Medulla oblongata (tissue), 1 donor: ENCODE results near the gene CCDC9B.
A peak's percentile ranks its signal among the peaks of the same experiment; 100 is the strongest.

Experiments
- DNase-seq: peaks from one replicate; pipeline ENCODE4 v3.0.0-alpha.2; 2015; ENCODE audit errors: extremely low spot score

The CCDC9B gene

DNA sequence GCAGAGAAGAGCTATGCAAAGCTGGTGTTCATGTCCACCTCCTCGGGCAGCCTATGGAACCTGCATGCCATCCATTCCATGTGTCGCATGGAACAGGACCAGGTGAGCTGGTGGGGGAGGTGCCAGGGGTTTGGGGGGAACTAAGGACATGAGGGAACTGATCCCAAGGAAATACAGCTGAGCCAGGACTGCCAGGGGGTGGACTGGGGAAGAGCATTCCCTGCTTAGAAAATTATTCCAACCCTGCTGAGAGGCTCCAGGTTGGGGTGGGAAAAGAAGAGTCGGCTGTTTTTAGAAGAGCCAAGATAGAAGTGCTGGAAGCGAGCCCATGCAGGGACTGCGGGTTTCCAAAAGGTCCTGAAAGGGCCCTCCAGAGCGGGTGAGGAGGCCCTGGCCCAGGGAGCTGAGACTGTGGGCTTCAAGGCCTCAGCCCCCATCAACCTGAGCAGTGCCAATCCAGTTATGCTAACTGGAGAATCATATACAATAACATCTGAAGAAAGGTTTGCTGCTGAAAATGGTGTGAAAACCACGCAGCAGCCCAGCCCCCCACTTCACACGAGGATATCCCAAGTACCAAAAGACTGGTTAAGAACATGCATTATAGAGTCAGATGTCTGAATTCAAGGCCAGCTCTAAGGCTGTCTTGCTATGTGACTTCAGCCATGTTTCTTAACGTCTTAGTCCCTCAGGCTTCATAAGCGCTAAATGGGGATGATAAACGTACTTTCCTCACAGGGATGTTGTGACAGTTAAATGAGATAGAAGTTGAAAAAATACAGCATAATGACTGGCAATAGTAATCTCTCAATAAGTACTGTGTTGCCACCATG lies 25.1 kb upstream of the CCDC9B start:
- DNase-seq = no peak

DNA sequence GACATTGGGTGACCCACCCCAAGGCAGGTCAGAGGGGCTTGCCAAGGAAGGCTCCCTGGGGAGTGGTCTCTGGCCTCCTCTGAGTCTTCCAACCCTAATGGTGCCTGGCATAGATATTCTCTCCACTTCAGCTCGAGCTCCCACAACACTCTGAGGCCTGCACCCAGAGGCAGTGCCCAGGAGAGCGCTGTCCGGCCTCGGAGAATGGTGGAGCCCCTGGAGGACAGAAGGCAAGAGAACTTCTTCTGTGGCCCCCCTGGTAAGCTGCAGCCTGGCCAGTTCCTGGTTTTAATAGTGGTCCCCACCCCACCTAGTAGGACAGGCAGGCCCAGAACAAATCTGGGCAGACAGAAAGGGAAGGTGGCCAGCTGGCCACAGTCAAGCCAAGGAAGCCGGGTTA lies 24.3 kb upstream of the CCDC9B start:
- no peak for DNase-seq

DNA sequence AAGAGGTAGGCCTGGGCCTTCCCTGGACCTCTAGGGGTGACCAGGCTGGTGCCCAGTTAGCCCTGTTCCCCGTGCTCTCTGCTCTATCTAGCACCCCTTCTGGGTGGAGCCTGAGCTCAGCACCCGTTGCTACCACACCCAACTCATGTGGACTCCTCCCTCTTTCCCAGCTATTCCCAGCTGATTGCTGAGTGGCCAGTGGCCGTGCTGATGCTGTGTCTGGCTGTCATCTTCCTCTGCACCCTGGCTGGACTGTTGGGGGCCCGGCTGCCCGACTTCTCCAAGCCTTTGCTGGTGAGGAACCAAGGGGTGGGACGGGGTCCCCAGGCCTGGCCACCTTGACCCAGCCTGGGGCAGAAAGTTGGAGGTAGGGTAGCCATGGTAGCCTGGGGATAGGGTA lies 23.5 kb upstream of the CCDC9B start:
- no peak for DNase-seq

DNA sequence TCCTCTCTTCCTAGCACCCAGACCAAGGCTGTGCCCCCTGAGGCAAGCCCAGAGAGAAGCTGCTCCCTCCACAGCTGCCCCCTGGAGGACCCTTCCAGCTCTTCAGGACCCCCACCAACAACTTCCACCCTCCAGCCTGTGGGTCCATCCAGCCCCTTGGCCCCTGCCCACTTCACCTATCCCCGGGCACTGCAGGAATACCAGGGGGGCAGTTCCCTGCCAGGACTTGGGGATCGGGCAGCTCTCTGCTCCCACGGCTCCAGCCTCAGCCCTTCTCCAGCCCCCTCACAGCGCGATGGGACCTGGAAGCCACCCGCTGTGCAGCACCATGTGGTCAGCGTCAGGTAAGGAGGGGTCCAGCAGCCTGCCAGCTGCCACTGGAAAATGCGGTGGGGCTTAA lies 22.9 kb upstream of the CCDC9B start:
- DNase-seq = no peak

DNA sequence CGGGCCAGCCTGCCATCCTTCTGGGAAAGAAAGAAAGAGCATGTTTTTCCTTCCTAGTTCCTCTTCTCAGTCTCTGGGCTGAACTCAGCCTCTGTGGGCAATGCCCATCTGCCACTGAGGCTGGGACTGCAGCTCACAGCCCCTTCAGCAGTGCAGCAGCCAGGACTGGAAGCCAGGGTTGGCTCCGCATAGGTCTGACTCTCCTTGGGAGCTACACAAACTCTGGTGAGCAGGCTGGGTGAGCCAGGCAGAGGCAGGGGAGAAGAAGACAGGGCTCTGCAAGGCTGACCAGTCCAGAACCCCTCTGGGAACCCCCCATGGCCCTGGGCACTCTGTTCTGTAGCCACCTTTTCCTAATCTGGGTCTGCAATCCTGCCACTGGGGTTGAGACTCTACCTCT lies 20.9 kb upstream of the CCDC9B start:
- no peak for DNase-seq

DNA sequence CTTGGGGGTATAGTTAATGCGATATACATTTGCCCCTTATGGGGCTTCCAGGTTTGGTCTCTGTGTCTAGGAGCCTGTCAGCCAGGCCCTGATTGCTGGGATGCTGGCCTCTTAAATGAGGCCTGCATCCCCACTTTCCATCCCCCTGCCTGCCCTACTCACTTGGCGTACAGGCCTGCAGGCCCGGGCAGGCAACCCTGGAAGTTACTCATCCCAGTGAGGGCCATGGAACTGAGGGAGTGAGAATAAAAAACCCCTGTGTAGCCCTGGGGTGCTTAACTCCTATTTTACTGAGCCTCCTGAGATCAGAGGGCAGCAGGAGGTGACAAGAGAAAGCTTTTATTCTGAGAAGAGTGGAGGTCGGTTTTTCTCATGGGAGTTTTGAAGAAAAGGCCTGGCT lies 19.3 kb upstream of the CCDC9B start:
- DNase-seq = no peak

DNA sequence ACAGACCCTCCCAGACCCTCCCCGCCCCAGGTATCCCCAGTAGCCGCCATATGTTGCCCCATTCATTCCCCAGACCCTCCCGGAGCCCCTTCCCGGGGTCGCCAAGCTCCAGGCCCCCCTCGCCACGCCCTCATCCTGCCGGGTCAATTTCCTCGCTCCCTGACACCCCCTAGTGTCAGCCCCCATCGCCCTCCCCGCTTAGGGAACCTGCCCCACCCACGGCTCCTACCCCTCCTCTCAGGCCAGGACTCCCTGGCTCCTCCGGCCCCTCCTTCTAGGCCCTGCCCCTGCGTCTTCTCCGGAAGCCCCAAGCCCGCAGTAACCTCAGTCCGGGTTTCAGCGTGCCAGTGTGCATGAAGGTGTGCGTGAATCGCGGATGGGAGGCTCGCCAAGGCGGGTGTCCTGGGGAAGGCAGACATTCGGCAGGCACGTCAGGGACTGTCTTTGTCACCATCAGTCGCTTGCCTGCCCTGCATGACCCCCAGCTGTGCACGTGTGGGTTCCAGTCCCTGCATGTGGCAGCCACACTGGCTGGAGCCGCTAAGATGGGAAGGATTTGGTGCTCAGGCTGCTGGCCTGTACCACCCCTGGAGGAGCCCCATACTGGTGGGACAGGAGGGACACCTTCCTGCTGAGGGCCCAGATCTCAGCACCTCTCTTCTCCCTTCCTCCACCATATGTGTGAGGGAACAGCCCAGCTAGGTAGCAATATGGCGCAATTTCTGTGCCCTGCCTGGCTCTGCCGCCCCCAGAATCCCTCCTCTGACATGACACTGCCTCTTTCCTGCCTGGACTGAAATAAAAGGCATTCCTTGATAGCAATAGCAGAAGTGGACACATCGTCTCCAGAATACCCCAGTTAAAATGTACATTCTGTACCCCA lies 18.0 kb upstream of the CCDC9B start:
- no peak for DNase-seq

DNA sequence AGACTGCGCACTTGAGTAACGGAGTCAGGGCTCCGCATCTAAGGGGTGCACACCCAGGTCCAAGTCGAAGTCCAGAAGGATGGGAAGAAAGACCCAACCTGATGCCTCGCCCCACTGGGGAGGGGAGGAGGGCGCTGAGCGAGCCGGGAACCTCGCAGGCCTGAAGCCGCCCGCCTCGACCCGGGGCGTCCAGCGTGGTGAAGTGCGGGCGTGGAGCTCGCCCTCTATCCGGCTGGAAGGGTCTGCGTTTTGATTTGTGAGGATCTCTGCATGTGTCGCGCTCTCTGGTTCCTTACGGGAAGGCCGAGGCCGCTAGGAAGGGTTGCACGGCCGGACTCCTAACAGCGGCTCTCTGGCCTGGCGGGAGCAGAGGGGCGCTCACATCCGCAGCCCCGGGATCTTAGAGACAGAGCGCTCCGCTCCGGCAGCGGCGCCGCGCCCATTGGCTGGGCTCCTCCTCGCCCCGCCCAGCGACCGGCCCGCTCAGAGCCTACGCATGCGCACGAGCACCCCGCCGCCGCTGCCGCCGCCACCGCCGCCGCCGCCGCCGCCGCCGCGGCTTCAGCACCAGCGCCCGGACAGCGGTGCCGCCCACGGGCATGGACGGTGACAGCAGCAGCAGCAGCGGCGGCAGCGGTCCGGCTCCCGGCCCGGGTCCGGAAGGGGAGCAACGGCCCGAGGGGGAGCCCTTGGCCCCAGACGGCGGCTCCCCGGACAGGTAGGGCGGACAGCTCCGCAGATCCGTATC lies 17.2 kb upstream of the CCDC9B start, which contains the start of gene DISP2:
DISP2 (plus strand) TSS at position 497 of the 748 bp plus-strand sequence; CDS start at position 600, 103 bp downstream.
- DNase-seq = peak; percentile 82

DNA sequence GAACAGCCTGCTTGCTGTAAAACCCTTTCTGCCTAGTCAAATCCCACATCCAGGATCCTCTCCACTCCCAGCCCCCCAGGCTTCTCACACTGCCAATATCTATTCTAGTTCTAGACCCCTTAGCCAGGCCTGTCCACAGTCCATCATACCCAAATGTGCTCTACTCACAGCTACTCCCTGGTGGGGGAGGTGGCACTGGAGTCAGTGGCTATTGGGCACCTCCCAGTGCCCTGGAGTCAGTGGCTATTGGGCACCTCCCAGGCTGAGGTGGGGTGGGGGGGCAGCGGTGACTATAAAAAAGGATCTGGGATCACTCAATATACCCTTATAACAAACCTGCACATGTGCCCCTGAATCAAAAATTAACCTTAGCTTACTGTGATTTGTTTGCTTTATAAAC lies 16.5 kb upstream of the CCDC9B start:
- no peak for DNase-seq

DNA sequence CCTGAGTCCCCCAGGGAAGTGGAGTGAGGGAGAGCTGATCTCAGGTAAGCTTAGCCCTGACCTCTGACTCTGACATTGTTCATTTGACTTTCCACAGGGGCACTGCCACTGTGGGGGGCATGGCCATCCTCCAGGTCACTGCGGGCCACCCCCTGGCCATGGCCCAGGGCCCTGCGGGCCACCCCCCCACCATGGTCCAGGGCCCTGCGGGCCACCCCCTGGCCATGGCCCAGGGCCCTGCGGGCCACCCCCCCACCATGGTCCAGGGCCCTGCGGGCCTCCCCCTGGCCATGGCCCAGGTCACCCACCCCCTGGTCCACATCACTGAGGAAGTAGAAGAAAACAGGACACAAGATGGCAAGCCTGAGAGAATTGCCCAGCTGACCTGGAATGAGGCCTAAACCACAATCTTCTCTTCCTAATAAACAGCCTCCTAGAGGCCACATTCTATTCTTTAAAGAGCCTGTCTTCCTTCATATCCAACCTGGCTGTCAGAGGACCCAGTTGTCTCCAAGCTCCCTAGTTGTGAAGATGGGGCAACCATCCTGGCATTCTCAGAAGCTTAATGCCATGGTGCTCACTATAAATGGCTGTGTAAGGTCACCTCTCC lies 15.3 kb upstream of the CCDC9B start:
- no peak for DNase-seq

DNA sequence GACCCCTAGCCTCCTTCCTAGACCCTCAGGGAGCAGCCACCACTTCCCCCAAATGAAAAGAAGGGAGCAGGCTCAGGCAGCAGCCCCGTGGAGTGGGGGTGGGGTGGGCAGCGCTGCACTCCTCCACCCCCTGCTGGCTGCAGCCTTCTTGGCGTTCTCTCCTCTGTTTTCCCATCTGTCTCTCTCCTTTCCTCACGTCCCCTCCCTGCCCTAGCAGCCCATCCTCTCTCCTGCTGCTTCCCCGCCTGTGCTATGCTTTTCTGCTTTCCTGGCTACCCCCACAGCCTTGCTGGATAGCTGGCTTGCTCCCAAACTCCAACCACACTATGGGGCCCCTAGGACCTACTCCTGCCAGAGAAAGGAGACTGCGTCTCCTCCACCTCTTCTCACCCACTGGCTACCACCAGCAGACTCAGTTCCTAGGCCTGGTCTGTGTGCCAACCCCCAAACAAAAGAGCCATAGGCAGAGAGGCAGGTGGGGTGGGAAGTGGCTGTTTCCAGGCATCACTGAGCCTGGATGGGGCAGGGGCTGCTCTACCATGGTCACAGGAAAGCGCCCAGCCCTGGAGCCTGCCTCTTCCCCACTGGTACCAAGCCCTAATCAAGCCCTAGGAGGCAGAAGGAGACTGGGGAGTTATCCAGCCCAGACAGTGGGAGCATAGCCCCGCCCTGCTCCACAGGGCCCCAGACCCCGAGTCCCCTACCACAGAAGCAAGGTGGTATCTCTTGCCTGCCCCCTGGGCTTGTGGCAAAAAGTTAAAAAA lies 13.9 kb upstream of the CCDC9B start:
- DNase-seq = no peak

DNA sequence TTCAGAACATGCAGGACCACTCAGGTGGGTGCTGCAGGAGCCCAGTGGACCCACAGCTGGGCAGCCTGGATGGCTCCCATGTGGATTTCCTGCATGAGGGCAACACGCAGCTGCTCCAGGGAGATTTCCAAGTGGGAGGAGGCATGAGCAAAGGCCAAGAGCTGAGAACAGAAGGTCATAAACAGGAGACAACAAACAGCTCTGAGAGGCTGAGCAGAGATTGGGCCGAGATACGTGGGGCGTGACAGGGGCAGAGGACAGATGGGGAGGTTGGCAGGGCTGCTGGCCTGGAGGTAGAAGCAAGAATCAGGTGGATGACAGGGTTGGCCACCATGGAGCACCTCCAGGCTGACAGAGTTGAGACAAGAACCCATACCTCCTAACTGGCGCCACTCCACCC lies 13.0 kb upstream of the CCDC9B start:
- no peak for DNase-seq

DNA sequence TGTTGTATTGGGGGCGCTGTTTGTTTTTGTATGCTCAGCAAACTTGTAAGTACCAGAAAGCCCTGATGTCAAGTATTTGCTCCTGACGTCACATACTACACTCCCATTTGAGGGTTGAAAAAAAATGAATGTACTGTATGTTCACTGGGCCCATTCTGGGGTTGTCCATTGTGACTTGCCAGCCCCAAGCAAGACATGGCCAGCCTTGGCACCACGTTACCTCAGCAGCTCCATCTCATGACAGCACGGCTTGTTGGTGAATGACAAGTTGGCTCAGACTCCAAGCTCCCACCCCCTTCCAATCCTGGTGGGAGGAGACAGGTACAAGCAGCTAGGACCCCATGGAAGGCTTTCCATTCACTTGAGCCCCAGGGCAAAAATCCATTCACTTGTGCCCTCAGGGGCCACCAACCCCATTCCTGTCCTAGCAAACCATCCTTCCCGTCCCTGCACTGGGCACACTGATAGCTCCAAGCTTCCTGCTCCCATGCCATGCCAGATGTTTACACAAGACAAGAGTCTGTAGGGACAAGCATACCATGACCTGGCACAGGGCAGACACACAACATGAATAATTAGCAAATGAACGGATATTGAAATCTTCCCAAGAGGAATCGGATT lies 11.7 kb upstream of the CCDC9B start:
- DNase-seq = no peak

DNA sequence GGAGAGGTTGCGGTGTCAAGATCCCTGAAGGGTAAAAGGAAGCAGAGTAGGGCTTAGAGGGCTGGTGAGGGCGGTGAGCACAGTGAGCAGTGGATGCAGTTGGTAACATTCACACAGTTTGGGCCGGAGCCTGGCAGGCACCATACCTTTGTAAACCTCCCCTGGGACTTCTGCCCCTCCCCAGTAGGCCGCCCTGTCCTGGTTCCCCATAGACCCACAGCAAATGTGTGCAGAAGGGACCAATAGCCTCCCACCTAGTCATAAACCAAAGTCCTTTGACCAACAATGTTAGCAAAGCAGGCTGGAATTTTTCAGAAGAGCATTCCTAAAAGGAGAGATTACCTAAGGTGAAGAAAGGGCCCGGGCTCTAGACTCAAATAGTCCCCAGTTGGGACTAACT lies 8.4 kb upstream of the CCDC9B start:
- DNase-seq = no peak

DNA sequence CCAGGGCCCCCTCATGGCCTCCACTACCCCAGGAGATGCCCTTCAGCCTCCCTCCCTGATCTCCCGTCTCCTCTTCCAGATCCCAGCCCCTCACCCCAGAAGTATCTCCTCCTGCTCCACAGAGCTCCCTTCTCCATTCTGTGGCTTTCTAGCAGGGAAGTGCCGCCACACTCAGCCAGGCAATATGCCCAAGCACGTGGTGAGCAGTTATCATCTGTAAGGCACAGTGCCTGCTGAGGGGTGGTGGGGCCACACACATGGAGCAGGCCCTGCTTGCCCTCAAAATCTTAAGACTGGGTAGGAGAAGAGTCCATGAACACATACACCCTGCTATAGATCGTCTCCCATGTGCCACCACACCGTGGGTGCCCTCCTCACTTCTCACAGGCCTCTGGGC lies 7.7 kb upstream of the CCDC9B start:
- DNase-seq = no peak

DNA sequence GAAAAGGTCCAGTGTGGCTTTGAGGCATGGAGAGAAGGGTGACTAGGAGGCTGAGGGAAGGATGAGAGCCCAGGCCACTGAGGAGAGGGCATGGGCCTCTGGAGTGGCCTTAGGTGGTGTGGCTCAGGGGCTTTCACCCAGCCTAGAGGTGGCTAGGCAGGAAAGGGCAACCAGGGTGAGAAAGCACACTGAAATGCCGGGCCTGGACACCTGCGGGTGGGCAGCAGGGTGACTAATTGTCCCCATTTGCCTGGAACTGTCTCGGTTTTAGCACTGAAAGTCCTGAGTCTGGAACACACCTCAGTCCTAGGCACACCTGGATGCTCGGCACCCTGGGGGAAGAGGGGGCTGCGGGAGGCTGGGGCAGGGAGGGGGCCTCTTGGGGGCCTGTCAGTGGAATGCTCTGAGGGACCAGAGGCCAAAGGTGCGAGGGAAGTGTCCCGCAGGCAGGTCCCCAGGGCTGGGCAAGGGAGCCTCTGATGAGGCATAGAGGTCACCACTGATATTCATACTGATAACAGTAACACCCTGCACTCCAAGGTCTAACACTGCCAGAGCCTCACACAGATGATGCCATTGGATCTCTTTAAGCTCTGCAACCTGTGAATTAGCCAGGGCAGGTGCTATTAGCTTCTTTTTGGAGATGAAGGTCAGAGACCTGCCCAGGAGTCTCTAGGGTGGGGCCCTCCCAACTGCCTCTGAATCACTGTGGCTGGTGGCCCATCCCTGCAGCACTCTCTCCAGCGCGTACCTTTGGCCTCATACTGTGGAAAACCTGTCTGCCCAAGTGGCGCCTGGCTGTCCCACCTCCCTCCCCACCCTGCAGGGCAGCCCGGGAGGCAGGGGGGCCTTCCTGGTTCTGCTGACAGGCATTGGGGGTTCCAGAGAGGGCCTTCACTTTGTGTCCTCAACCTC lies 7.1 kb upstream of the CCDC9B start:
- no peak for DNase-seq

DNA sequence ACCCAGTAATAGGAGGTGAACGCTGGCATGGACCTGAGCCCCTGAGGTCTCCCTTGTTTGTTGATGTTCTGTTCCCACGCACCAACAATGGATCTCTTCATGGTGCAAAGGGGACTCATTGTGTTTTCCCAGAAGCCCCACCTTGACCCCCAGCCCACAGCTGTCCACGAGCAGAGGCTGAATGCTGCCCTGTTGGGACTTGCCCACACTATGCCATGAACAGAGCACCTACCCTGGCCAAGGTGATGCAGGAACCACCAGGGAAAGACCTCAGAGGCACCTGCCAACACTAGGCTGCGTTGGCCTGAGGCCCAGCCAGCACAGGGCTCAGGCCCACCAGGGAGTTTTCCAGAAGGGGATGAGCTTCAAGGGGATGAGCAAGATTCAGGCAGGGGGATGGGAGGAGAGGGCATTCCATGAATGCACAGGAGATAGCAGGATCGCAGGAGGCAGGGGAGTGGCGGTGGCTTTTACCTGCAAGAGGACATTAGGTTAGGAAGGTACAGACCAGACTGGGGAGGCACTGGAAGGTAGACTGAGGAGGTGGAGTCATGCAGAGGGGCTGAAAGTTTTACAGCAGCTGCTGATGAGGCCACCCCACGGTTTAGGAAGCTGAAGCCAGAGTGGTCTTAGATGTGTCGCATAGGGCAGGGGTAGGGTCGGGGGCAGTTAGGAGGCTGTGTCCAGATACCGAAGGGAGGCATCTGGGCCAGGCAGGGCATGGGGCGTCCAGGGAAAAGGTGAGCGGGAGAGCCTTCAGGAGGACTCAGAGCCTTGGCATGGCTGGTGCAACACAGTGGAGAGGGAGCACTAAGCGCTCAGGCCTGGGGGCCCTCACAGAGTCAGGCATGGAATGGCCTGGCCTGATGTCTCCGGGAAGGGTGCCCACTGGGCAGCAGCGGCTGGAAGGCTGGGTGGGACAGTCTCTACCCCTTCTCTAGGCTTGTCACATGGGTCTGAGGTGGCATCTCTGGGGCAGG lies 6.1 kb upstream of the CCDC9B start:
- no peak for DNase-seq

DNA sequence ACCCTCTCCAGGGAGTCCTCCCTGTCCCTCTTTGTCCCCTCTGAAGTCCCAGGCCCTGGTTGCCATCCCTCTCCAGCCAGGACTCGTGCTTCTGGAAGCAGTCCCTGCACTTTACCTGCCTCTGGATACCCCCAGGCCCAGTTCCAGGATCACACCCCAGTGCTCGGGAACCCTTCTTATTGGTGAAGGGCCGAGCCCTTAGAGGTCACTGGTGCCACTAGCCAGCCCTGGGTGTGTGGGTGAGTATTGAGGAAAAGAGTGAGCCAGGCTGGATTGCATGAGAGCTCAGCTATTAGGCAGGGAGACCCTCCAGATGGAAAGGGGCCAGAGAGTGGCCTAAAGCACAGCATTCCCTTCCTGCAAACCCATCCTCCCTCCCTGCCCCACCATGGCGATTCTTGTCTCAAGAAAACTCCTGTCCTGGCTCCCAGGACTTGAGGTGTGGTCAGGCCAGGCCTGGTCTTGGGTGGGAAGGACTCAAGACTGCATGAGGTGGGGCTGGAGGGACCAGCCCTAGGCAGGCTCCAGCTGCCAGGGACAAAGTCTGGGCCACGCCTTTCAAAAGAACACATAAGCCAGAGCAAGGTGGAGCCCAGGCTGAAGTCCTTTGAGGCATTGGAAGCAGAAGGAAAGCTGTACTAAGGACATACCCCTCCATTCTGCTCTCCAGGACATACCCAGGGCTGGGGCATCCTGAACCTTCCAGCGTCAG lies 5.3 kb upstream of the CCDC9B start:
- no peak for DNase-seq
